T-cell (primary cell): ENCODE data around the gene CUEDC1. TPM values are rescaled to one million over a fixed set of nuclear protein-coding genes. Genes with fewer than 3 reads are reported as not detected.

Source experiments
- ATAC-seq, 4 experiments: fragments of 200-7000 bp in 3 of 4; fragments of 150-1000 bp in 1 of 4; cut with Tn5 transposase; replicated peaks in 1 of 4; 1 replicate in 3 of 4; 2 replicates in 1 of 4; pipeline ENCODE4 v1.10.0; 2021; ENCODE audit warnings: moderate library complexity in 3 of 4, mild to moderate bottlenecking in 2 of 4, moderate number of reproducible peaks in 1 of 4
- CTCF ChIA-PET, 2 donors: fragments of 300-600 bp; sonication (Branson Sonifier 250); formaldehyde crosslinking; loops; one replicate each; lab custom pipeline; 2022; ENCODE audit warnings: antibody characterized with exemption in 2 of 2; lab: Charles Lee
- POLR2A ChIA-PET, 2 donors: fragments of 300-600 bp; sonication (Branson Sonifier 250); formaldehyde crosslinking; loops; one replicate each; lab custom pipeline; 2022; ENCODE audit warnings: antibody characterized with exemption in 2 of 2; lab: Charles Lee
- DNase-seq, 35 experiments: peaks; one replicate each; pipeline versions ENCODE4 v3.0.0 to v3.0.0-alpha.2; 2013 to 2023
- H3K27ac ChIP-seq: one replicate; pipeline ENCODE4 v1.5.1; 2013; ENCODE audit warnings: low read length
- H3K27me3 ChIP-seq, 2 experiments: replicated peaks in 1 of 2; 1 replicate in 1 of 2; 2 replicates in 1 of 2; pipeline versions ENCODE4 v1.6.1 to v1.7.0; 2013; ENCODE audit warnings: low read length in 1 of 2, mixed read lengths in 1 of 2; ENCODE audit not compliant: control insufficient read depth in 2 of 2, insufficient read depth in 2 of 2; ENCODE audit errors: extremely low read depth in 1 of 2
- H3K36me3 ChIP-seq, 2 donors: 1 replicate in 1 of 2; 2 replicates in 1 of 2; pipeline versions ENCODE4 v1.6.1 to v1.7.0; 2013; ENCODE audit warnings: low read length in 1 of 2; ENCODE audit not compliant: control insufficient read depth in 2 of 2, insufficient read depth in 1 of 2; ENCODE audit errors: extremely low read depth in 1 of 2
- H3K4me1 ChIP-seq, 2 experiments: 1 replicate in 1 of 2; 2 replicates in 1 of 2; pipeline versions ENCODE4 v1.6.1 to v1.7.0; 2013; ENCODE audit warnings: low read length in 2 of 2, mixed read lengths in 1 of 2; ENCODE audit not compliant: insufficient read depth in 2 of 2, control insufficient read depth in 1 of 2; ENCODE audit errors: extremely low read depth in 1 of 2
- H3K4me3 ChIP-seq, 2 donors: 1 replicate in 1 of 2; 2 replicates in 1 of 2; pipeline versions ENCODE4 v1.5.1 to v1.7.0; 2013; ENCODE audit warnings: mild to moderate bottlenecking in 2 of 2, low read length in 1 of 2, moderate library complexity in 1 of 2; ENCODE audit not compliant: control insufficient read depth in 1 of 2; ENCODE audit errors: extremely low read depth in 1 of 2
- H3K9me3 ChIP-seq: 2 replicates; pipeline ENCODE4 v1.7.0; 2013
- H3K27ac Mint-ChIP-seq, 2 donors: one replicate each; pipeline ENCODE4 v1.8.0; 2020 to 2021; ENCODE audit warnings: mild to moderate bottlenecking in 2 of 2, mixed read lengths in 2 of 2
- H3K27me3 Mint-ChIP-seq, 2 donors: one replicate each; pipeline ENCODE4 v1.8.0; 2021 to 2022; ENCODE audit warnings: mixed read lengths in 2 of 2
- H3K36me3 Mint-ChIP-seq: one replicate; pipeline ENCODE4 v1.8.0; 2021; ENCODE audit warnings: mixed read lengths
- H3K4me1 Mint-ChIP-seq, 3 donors: one replicate each; pipeline ENCODE4 v1.8.0; 2020 to 2022; ENCODE audit warnings: mixed read lengths in 3 of 3, mild to moderate bottlenecking in 1 of 3
- H3K4me3 Mint-ChIP-seq, 3 donors: one replicate each; pipeline ENCODE4 v1.8.0; 2020 to 2022; ENCODE audit warnings: mild to moderate bottlenecking in 3 of 3, mixed read lengths in 3 of 3, moderate library complexity in 3 of 3
- H3K9me3 Mint-ChIP-seq, 3 donors: one replicate each; pipeline ENCODE4 v1.8.0; 2020 to 2022; ENCODE audit warnings: mixed read lengths in 3 of 3
- WGBS: methylation state at CpG from one replicate; pipeline ENCODE4 v1.1.5; 2013; ENCODE audit warnings: missing lambda C conversion rate; ENCODE audit not compliant: insufficient coverage; 5-methylcytosine and 5-hydroxymethylcytosine counted together
- total RNA-seq, 35 experiments: library from RNA in 6 of 35; stranded (reverse) in 6 of 35; fragments of 120-200 nt in 1 of 35; gene quantifications; one replicate each; pipeline versions ENCODE4 v1.2.1 to v1.2.4 and lab custom pipeline; 2013 to 2026

CUEDC1 gene
- total RNA-seq, 5 donors from 2014 or later (not counting 1 experiment from before 2014, with no cell fraction given), result 0.33 to 1.4 (median 0.74) TPM; not detected in 1

GRCh38 chr17:57819285-57819684 is 135.9 kb downstream of the CUEDC1 start:
- Mint-ChIP-seq H3K36me3 (no peaks in the 10 kb centered on the region), H3K4me3 (no peak overlapping the region), H3K9me3 (no peaks in the 10 kb centered on the region), H3K4me1 (no peaks in the 10 kb centered on the region), H3K27ac (no peak overlapping the region), H3K27me3 (peaks cover 17 to 27% of the 10 kb centered on the region in 2 donors)
- peaks cover 0 to 9% of the 10 kb centered on the region in 2 experiments for H3K27me3 ChIP-seq
- DNase-seq (no peak), ATAC-seq (no peak)
- POLR2A ChIA-PET, result no interaction called here
- H3K9me3 ChIP-seq, result no peaks in the 10 kb centered on the region
- CTCF ChIA-PET, result interaction anchor here in 1 of 2 donors (0.5 kb wide), 1 partner anchor 142 kb away, joined by 3 read pairs; no protein-coding TSS in a partner anchor
- H3K27ac ChIP-seq, result no peak overlapping the region
- WGBS, result no CpG with 5 or more reads among the region's 2 CpGs
- H3K36me3 ChIP-seq, result no peaks in the 10 kb centered on the region
- no peak overlapping the region for H3K4me3 ChIP-seq
- H3K4me1 ChIP-seq, result no peaks in the 10 kb centered on the region

GRCh38 chr17:57818066-57818465 is 137.1 kb downstream of the CUEDC1 start:
- WGBS, result 86% methylated on average over 8 of the region's 9 CpGs
- Histone ChIP-seq H3K27ac (no peak overlapping the region), H3K4me3 (no peak overlapping the region), H3K36me3 (no peaks in the 10 kb centered on the region), H3K4me1 (no peaks in the 10 kb centered on the region), H3K27me3 (peaks cover 0 to 9% of the 10 kb centered on the region in 2 experiments), H3K9me3 (no peaks in the 10 kb centered on the region)
- Mint-ChIP-seq H3K27ac (no peak overlapping the region), H3K9me3 (no peaks in the 10 kb centered on the region), H3K36me3 (no peaks in the 10 kb centered on the region), H3K4me1 (no peaks in the 10 kb centered on the region), H3K27me3 (peaks cover 17 to 29% of the 10 kb centered on the region in 2 donors), H3K4me3 (no peak overlapping the region)
- ChIA-PET POLR2A (no interaction called here), CTCF (interaction anchor here in 1 of 2 donors (0.6 kb wide), 1 partner anchor 15 kb away, joined by 3 read pairs; no protein-coding TSS in a partner anchor)
- no peak for DNase-seq
- ATAC-seq, result no peak

DNA sequence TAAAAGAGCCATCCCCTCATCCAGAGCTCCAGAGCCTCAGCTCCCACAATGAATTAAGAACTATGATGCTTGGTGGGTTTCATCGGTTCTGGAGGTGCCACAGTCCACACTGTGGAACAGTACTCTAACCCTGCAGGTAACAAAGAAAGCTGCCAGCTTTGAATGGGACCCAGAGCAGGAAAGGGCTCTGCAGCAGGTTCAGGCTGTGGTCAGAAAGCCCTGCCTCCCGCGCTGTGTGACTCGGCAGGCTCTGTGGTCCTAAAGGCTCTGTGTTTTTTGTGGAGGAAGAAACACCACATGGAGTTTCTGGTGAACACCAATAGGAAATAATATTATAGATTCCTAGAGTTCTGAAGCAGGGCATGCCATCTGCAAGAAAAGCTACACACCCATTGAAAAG is 137.9 kb downstream of the CUEDC1 start:
- H3K9me3 ChIP-seq, result no peaks in the 10 kb centered on the region
- Mint-ChIP-seq H3K36me3 (no peaks in the 10 kb centered on the region), H3K9me3 (no peaks in the 10 kb centered on the region), H3K27ac (no peak overlapping the region), H3K4me3 (no peak overlapping the region), H3K27me3 (peaks cover 21 to 31% of the 10 kb centered on the region in 2 donors), H3K4me1 (no peaks in the 10 kb centered on the region)
- H3K36me3 ChIP-seq, result no peaks in the 10 kb centered on the region
- H3K4me1 ChIP-seq, result no peaks in the 10 kb centered on the region
- no peak for ATAC-seq
- whole genome bisulfite sequencing, result 73% methylated on average over 3 of the region's 4 CpGs
- peaks cover 0 to 14% of the 10 kb centered on the region in 2 experiments for H3K27me3 ChIP-seq
- DNase-seq, result no peak
- H3K4me3 ChIP-seq, result no peak overlapping the region
- CTCF ChIA-PET, result interaction anchor here (0.6 to 0.7 kb wide), 2 partner anchors 16 to 552 kb away, joined by 3 to 4 read pairs; no protein-coding TSS in a partner anchor
- POLR2A ChIA-PET, result no interaction called here
- no peak overlapping the region for H3K27ac ChIP-seq

- Mint-ChIP-seq H3K4me3 (no peak overlapping the region), H3K27me3 (peaks cover 37 to 56% of the 10 kb centered on the region in 2 donors), H3K4me1 (peaks cover 12 to 17% (median 12%) of the 10 kb centered on the region in 3 donors), H3K27ac (no peak overlapping the region), H3K36me3 (no peaks in the 10 kb centered on the region), H3K9me3 (no peaks in the 10 kb centered on the region)
- DNase-seq (no peak), ATAC-seq (no peak)
- no peaks in the 10 kb centered on the region for H3K9me3 ChIP-seq
- no peak overlapping the region for H3K4me3 ChIP-seq
- no peak overlapping the region for H3K27ac ChIP-seq
- peaks cover 2 to 32% of the 10 kb centered on the region in 2 experiments for H3K27me3 ChIP-seq
- ChIA-PET POLR2A (no interaction called here), CTCF (interaction anchor here in 1 of 2 donors (1.0 kb wide), 1 partner anchor 185 kb away, joined by 3 read pairs; no protein-coding TSS in a partner anchor)
- WGBS, result no CpG with 5 or more reads among the region's 1 CpG
- no peaks in the 10 kb centered on the region for H3K36me3 ChIP-seq
- H3K4me1 ChIP-seq, result peaks cover 0 to 3% of the 10 kb centered on the region in 2 experiments
Observed at GRCh38 chr17:57814421-57814820, 140.8 kb downstream of the CUEDC1 start.

GRCh38 chr17:57811638-57812280 is 143.5 kb downstream of the CUEDC1 start:
- ChIA-PET POLR2A (interaction anchor here in 1 of 2 donors (0.6 kb wide), 1 partner anchor 288 kb away, joined by 3 read pairs; no protein-coding TSS in a partner anchor), CTCF (interaction anchor here in 1 of 2 donors (0.6 to 0.7 kb wide), 2 partner anchors 41 to 726 kb away, joined by 3 to 4 read pairs; no protein-coding TSS in a partner anchor)
- ATAC-seq (no peak), DNase-seq (no peak)
- Histone ChIP-seq H3K4me1 (peaks cover 0 to 3% of the 10 kb centered on the region in 2 experiments), H3K27ac (no peak overlapping the region), H3K9me3 (no peaks in the 10 kb centered on the region), H3K27me3 (peaks cover 2 to 39% of the 10 kb centered on the region in 2 experiments), H3K4me3 (no peak overlapping the region), H3K36me3 (no peaks in the 10 kb centered on the region)
- Mint-ChIP-seq H3K9me3 (no peaks in the 10 kb centered on the region), H3K4me3 (no peak overlapping the region), H3K27ac (no peak overlapping the region), H3K27me3 (peaks cover 48 to 52% of the 10 kb centered on the region in 2 donors), H3K4me1 (peaks cover 12 to 17% (median 12%) of the 10 kb centered on the region in 3 donors), H3K36me3 (no peaks in the 10 kb centered on the region)
- WGBS, result 39% methylated on average over 7 of the region's 8 CpGs
